SU-DHL-6 (cell line): ENCODE measurements around the gene SNX17.

Experiments
- CTCF ChIP-seq: fragments of 200-600 bp; sonication (generic); IDR thresholded peaks from one replicate; pipeline ENCODE4 v1.5.1; 2017; ENCODE audit warnings: antibody characterized with exemption, mild to moderate bottlenecking, low read length, moderate library complexity; ENCODE audit not compliant: insufficient read depth, poor library complexity, severe bottlenecking
- EZH2phosphoT487 ChIP-seq: fragments of 200-600 bp; sonication (generic), shearing (Covaris generic); conservative IDR thresholded peaks from 2 replicates; pipeline ENCODE4 v1.6.1; 2018; ENCODE audit warnings: mild to moderate bottlenecking, antibody characterized with exemption, low read length, moderate library complexity, mixed read lengths

- no peak for TF ChIP-seq CTCF
- TF ChIP-seq EZH2phosphoT487: no peak
Measured at GRCh38 chr2:27373567-27373966, 3.2 kb downstream of the SNX17 start.
